Type B pancreatic cell (in vitro differentiated cells): ENCODE data around the gene CISH. TPM values are rescaled to one million over a fixed set of nuclear protein-coding genes. Genes with fewer than 3 reads are reported as not detected.

Experiments used
- DNase-seq: peaks from one replicate; pipeline ENCODE4 v3.0.0; 2021; ENCODE audit warnings: mixed read lengths; ENCODE audit not compliant: unreplicated experiment; ENCODE audit errors: extremely low spot score
- H3K27ac Mint-ChIP-seq: 2 replicates; pipeline ENCODE4 v1.8.0; 2021; ENCODE audit warnings: mild to moderate bottlenecking, mixed read lengths
- H3K27me3 Mint-ChIP-seq: 2 replicates; pipeline ENCODE4 v1.8.0; 2021; ENCODE audit warnings: mixed read lengths
- H3K36me3 Mint-ChIP-seq: 2 replicates; pipeline ENCODE4 v1.8.0; 2021; ENCODE audit warnings: mixed read lengths
- H3K4me1 Mint-ChIP-seq: one replicate; pipeline ENCODE4 v1.8.0; 2021; ENCODE audit warnings: mixed read lengths; ENCODE audit not compliant: unreplicated experiment
- H3K4me3 Mint-ChIP-seq: 2 replicates; pipeline ENCODE4 v1.8.0; 2021; ENCODE audit warnings: mild to moderate bottlenecking, mixed read lengths
- H3K9me3 Mint-ChIP-seq: 2 replicates; pipeline ENCODE4 v1.8.0; 2021; ENCODE audit warnings: mixed read lengths
- total RNA-seq: library from RNA; stranded (reverse); gene quantifications from 2 replicates; pipeline ENCODE4 v1.2.1, GENCODE V29; 2021; ENCODE audit warnings: low replicate concordance
- TF ChIP-seq, protein P1 (sequence below): fragments of 200-600 bp; sonication (generic); conservative IDR thresholded peaks from 2 replicates; pipeline ENCODE4 v1.5.0; 2021; ENCODE audit warnings: antibody characterized with exemption, mild to moderate bottlenecking

CISH gene
- total RNA-seq, 1 donor from 2014 or later = 7.0 TPM

DNA sequence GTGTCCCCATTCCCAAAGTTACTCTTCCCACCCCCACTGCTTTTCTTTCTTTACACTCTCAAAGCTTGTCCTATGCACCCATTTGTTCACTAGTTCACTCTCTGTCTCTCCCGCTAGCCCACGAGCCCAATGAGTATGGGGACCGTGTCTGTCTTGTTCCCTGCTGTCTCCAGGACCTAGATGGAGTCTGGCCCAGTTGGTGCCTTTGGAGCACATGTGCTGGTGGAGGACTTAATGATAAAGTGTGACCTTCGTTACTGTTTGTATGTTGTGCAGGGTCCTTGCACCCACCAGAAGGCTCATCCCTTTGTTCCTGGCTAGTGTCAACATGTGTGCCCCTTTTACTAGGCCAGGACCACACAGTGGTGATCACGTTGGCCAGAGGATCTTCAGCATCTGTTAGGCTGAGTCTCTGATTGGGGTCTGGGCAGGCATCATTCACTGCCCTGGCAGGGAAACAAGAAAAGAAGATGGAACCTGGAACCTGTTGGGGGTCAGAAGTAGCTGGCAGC, 7.4 kb downstream of the CISH start:
- H3K27ac Mint-ChIP-seq = peak overlapping the region; percentile 25
- H3K27me3 Mint-ChIP-seq = no peaks in the 10 kb centered on the region
- H3K4me3 Mint-ChIP-seq = no peak overlapping the region
- peaks cover 26% of the 10 kb centered on the region for H3K4me1 Mint-ChIP-seq
- no peaks in the 10 kb centered on the region for H3K9me3 Mint-ChIP-seq
- DNase-seq = no peak
- H3K36me3 Mint-ChIP-seq = peaks cover 3% of the 10 kb centered on the region
- TF ChIP-seq, protein P1, sequence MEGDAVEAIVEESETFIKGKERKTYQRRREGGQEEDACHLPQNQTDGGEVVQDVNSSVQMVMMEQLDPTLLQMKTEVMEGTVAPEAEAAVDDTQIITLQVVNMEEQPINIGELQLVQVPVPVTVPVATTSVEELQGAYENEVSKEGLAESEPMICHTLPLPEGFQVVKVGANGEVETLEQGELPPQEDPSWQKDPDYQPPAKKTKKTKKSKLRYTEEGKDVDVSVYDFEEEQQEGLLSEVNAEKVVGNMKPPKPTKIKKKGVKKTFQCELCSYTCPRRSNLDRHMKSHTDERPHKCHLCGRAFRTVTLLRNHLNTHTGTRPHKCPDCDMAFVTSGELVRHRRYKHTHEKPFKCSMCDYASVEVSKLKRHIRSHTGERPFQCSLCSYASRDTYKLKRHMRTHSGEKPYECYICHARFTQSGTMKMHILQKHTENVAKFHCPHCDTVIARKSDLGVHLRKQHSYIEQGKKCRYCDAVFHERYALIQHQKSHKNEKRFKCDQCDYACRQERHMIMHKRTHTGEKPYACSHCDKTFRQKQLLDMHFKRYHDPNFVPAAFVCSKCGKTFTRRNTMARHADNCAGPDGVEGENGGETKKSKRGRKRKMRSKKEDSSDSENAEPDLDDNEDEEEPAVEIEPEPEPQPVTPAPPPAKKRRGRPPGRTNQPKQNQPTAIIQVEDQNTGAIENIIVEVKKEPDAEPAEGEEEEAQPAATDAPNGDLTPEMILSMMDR = no peak

- no peaks in the 10 kb centered on the region for H3K27me3 Mint-ChIP-seq
- H3K9me3 Mint-ChIP-seq = no peaks in the 10 kb centered on the region
- H3K27ac Mint-ChIP-seq = peak overlapping the region; percentile 90
- no peaks in the 10 kb centered on the region for H3K36me3 Mint-ChIP-seq
- TF ChIP-seq, protein P1 = no peak
- H3K4me3 Mint-ChIP-seq = peak overlapping the region; percentile 26
- no peak for DNase-seq
- peaks cover 22% of the 10 kb centered on the region for H3K4me1 Mint-ChIP-seq
Observed at GRCh38 chr3:50603261-50604109, 8.1 kb downstream of the CISH start.

DNA sequence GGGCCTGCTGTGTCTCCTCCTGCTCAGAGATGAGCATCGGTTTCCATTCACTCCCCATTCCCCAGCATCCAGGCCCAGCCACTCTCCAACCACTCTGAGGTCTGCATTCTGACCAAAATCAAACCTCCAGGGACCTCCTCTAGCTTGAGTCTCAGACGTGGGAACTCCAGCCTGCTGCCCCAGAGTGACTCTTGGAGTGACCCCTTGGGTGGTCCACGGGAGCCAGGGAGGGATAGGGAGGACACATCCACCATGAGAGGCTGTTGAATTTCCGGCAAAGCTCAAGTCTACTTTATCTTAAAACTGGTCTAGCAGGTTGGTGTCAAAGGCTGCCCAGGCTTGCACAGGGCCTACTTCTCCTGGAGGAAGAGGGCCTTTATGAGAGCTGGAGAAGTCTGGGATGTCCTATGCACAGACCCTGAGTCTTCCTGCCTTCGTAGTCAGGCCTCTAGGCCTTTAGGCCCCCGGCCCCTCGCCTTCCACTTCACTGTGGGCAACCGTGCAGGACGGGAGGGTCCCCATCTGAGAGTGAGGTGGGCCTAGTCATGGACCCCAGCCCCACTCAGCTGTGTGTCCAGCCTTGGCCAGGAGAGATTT, 8.9 kb downstream of the CISH start:
- peak overlapping the region; percentile 71 for H3K4me3 Mint-ChIP-seq
- TF ChIP-seq, protein P1 = no peak
- H3K27ac Mint-ChIP-seq = peak overlapping the region; percentile 90
- DNase-seq = no peak
- H3K4me1 Mint-ChIP-seq = peaks cover 22% of the 10 kb centered on the region
- H3K9me3 Mint-ChIP-seq = no peaks in the 10 kb centered on the region
- H3K36me3 Mint-ChIP-seq = no peaks in the 10 kb centered on the region
- H3K27me3 Mint-ChIP-seq = no peaks in the 10 kb centered on the region

GRCh38 chr3:50600841-50601591, 10.6 kb downstream of the CISH start:
- Mint-ChIP-seq H3K4me1 (peaks cover 22% of the 10 kb centered on the region), H3K36me3 (no peaks in the 10 kb centered on the region), H3K27me3 (no peaks in the 10 kb centered on the region), H3K27ac (peak overlapping the region; percentile 71), H3K9me3 (no peaks in the 10 kb centered on the region), H3K4me3 (no peak overlapping the region)
- DNase-seq = no peak
- TF ChIP-seq, protein P1 = no peak

DNA sequence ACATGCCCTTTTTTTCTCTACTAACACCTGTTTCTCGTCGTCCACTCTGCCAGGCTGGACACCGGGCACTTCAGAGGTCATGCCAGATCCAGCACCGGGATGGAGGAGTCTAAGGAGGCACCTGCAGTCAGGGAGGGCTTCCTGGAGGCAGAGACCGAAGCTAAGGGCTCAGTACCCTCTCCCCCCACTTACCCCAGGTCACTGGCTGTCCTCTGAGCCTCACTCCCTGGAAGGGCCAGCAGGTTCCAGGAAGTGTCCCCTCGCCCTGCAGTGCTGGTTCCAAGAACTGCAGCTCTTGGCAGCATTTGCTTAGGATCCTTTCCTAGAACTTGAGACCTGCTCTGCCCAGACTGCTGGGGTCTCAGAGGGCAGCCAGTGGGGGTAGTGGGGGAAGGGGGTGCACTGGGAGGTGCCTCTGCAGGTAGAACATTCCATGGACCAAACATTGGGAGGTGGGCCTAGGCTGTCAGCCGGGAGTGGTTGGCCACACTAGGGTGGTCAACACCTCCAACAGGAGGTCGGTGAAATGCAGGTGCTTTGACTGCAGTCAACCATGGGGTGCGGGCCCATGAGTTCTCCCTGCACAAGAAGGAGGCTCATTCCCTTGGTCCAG, 11.3 kb downstream of the CISH start:
- TF ChIP-seq, protein P1 = no peak
- H3K9me3 Mint-ChIP-seq = no peaks in the 10 kb centered on the region
- H3K27me3 Mint-ChIP-seq = no peaks in the 10 kb centered on the region
- DNase-seq = no peak
- peaks cover 17% of the 10 kb centered on the region for H3K4me1 Mint-ChIP-seq
- H3K36me3 Mint-ChIP-seq = no peaks in the 10 kb centered on the region
- H3K4me3 Mint-ChIP-seq = no peak overlapping the region
- no peak overlapping the region for H3K27ac Mint-ChIP-seq
